ENCODE data around the gene GAS2. TPM values are rescaled to one million over a fixed set of nuclear protein-coding genes. Genes with fewer than 3 reads are reported as not detected.

GAS2 gene
- total RNA-seq, 2 donors from 2014 or later: 2.0 to 2.5 TPM

GRCh38 chr11:22830082-22830414 is 163.6 kb downstream of the GAS2 start:
- Mint-ChIP-seq H3K27ac (peak overlapping the region; percentile 80), H3K9me3 (no peaks in the 10 kb centered on the region), H3K27me3 (ENCODE audit: low read depth) (no peaks in the 10 kb centered on the region)

GRCh38 chr11:22832315-22833015 is 166.1 kb downstream of the GAS2 start:
- DNase-seq (no peak), ATAC-seq (replicated peaks in 1 of 2) (no peak)
- no peaks in the 10 kb centered on the region for H3K9me3 Mint-ChIP-seq
- H3K4me1 Mint-ChIP-seq (ENCODE audit: low read depth): peaks cover 14% of the 10 kb centered on the region
- no peak overlapping the region for H3K4me3 Mint-ChIP-seq
- H3K27me3 Mint-ChIP-seq (ENCODE audit: low read depth): no peaks in the 10 kb centered on the region
- H3K36me3 Mint-ChIP-seq (ENCODE audit: insufficient read depth in 2 of 2): peaks cover 0 to 1% of the 10 kb centered on the region in 2 donors
- H3K27ac Mint-ChIP-seq: no peak overlapping the region

More at GRCh38 chr11:22830082-22830414, 163.6 kb downstream of the GAS2 start:
- peaks cover 14% of the 10 kb centered on the region for H3K4me1 Mint-ChIP-seq (ENCODE audit: low read depth)
- H3K36me3 Mint-ChIP-seq (ENCODE audit: insufficient read depth in 2 of 2): peaks cover 0 to 6% of the 10 kb centered on the region in 2 donors
- ATAC-seq (replicated peaks in 1 of 2) (no peak), DNase-seq (no peak)
- H3K4me3 Mint-ChIP-seq: peak overlapping the region; percentile 88 to 93

GRCh38 chr11:22846726-22847125 is 180.3 kb downstream of the GAS2 start:
- DNase-seq (no peak), ATAC-seq (replicated peaks in 1 of 2) (no peak)
- no peak overlapping the region for H3K27ac Mint-ChIP-seq
- no peaks in the 10 kb centered on the region for H3K9me3 Mint-ChIP-seq
- no peaks in the 10 kb centered on the region for H3K4me1 Mint-ChIP-seq (ENCODE audit: low read depth)
- no peaks in the 10 kb centered on the region for H3K27me3 Mint-ChIP-seq (ENCODE audit: low read depth)
- no peak overlapping the region for H3K4me3 Mint-ChIP-seq
- H3K36me3 Mint-ChIP-seq (ENCODE audit: insufficient read depth in 2 of 2): no peaks in the 10 kb centered on the region

- Mint-ChIP-seq H3K9me3 (no peaks in the 10 kb centered on the region), H3K36me3 (ENCODE audit: insufficient read depth in 2 of 2) (peaks cover 0 to 2% of the 10 kb centered on the region in 2 donors), H3K27me3 (ENCODE audit: low read depth) (no peaks in the 10 kb centered on the region), H3K4me1 (ENCODE audit: low read depth) (no peaks in the 10 kb centered on the region), H3K4me3 (no peak overlapping the region), H3K27ac (no peak overlapping the region)
- ATAC-seq (replicated peaks in 1 of 2): no peak
- no peak for DNase-seq
Measured at GRCh38 chr11:22851477-22851876, 185.1 kb downstream of the GAS2 start.

GRCh38 chr11:22859756-22860155 is 193.3 kb downstream of the GAS2 start:
- Mint-ChIP-seq H3K27me3 (ENCODE audit: low read depth) (no peaks in the 10 kb centered on the region), H3K4me3 (no peak overlapping the region)

GRCh38 chr11:22860241-22860640 is 193.8 kb downstream of the GAS2 start, which contains the start of gene CCDC179:
Gene CCDC179, minus strand, starts transcription at chr11:22860474. Its CDS starts 53 bp downstream, at chr11:22860421.
- Mint-ChIP-seq H3K9me3 (no peaks in the 10 kb centered on the region), H3K36me3 (ENCODE audit: insufficient read depth in 2 of 2) (peaks cover 0 to 2% of the 10 kb centered on the region in 2 donors), H3K4me3 (no peak within 1 kb of the TSS), H3K27me3 (ENCODE audit: low read depth) (no peaks in the 10 kb centered on the region), H3K4me1 (ENCODE audit: low read depth) (no peaks in the 10 kb centered on the region), H3K27ac (no peak within 1 kb of the TSS)
- ATAC-seq (replicated peaks in 1 of 2) (no peak), DNase-seq (no peak)

More at GRCh38 chr11:22859756-22860155, 193.3 kb downstream of the GAS2 start:
- Mint-ChIP-seq H3K9me3 (no peaks in the 10 kb centered on the region), H3K36me3 (ENCODE audit: insufficient read depth in 2 of 2) (peaks cover 0 to 2% of the 10 kb centered on the region in 2 donors), H3K27ac (no peak overlapping the region), H3K4me1 (ENCODE audit: low read depth) (no peaks in the 10 kb centered on the region)
- DNase-seq (no peak), ATAC-seq (replicated peaks in 1 of 2) (no peak)

Other genes starting within 250 kb of the GAS2 start
- gene FANCF, start 40.8 kb upstream of the GAS2 start, total RNA-seq: 10 to 100 TPM; 12.6 to 13.9 TPM
- gene SVIP, start 163.2 kb downstream of the GAS2 start, total RNA-seq: 10 to 100 TPM; 48.3 to 50.7 TPM
- gene CCDC179, start 193.9 kb downstream of the GAS2 start, total RNA-seq: not detected

Data from activated T-cell treated with anti-CD3 and anti-CD28 coated beads, Interleukin-2, amount 50 U/mL, for 72 hours (primary cell).